Measurements from ENCODE around the gene CIC.

CIC gene

DNA sequence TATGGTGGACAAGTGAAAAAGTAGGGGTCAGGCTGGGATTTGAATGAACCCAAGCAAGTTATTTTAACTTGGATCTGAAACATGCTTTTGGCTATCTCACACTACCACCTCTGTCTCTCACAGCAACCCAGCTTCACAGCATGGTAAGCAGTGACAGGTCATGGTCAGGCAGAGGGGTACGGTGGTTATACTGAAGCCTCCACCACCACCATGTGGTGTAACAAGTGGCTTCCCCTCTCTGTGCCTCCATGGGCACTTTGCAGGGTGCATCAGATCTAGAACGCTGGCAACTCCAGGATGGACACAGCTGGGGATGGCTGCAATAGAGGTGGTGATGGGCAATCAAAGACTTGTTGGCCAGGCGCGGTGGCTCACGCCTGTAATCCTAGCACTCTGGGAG is 43.3 kb downstream of the CIC start:
- Mint-ChIP-seq H3K9me3 (peaks cover 4% of the 10 kb centered on the region), H3K36me3 (ENCODE audit: low read depth) (no peaks in the 10 kb centered on the region), H3K4me1 (peaks cover 21% of the 10 kb centered on the region), H3K4me3 (peak overlapping the region; percentile 81), H3K27ac (no peak overlapping the region), H3K27me3 (ENCODE audit: low read depth, poor library complexity) (peaks cover 62% of the 10 kb centered on the region)
- TF ChIP-seq, protein P1, sequence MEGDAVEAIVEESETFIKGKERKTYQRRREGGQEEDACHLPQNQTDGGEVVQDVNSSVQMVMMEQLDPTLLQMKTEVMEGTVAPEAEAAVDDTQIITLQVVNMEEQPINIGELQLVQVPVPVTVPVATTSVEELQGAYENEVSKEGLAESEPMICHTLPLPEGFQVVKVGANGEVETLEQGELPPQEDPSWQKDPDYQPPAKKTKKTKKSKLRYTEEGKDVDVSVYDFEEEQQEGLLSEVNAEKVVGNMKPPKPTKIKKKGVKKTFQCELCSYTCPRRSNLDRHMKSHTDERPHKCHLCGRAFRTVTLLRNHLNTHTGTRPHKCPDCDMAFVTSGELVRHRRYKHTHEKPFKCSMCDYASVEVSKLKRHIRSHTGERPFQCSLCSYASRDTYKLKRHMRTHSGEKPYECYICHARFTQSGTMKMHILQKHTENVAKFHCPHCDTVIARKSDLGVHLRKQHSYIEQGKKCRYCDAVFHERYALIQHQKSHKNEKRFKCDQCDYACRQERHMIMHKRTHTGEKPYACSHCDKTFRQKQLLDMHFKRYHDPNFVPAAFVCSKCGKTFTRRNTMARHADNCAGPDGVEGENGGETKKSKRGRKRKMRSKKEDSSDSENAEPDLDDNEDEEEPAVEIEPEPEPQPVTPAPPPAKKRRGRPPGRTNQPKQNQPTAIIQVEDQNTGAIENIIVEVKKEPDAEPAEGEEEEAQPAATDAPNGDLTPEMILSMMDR (IDR thresholded peaks at IDR 0.05): no peak
- no peak for DNase-seq

DNA sequence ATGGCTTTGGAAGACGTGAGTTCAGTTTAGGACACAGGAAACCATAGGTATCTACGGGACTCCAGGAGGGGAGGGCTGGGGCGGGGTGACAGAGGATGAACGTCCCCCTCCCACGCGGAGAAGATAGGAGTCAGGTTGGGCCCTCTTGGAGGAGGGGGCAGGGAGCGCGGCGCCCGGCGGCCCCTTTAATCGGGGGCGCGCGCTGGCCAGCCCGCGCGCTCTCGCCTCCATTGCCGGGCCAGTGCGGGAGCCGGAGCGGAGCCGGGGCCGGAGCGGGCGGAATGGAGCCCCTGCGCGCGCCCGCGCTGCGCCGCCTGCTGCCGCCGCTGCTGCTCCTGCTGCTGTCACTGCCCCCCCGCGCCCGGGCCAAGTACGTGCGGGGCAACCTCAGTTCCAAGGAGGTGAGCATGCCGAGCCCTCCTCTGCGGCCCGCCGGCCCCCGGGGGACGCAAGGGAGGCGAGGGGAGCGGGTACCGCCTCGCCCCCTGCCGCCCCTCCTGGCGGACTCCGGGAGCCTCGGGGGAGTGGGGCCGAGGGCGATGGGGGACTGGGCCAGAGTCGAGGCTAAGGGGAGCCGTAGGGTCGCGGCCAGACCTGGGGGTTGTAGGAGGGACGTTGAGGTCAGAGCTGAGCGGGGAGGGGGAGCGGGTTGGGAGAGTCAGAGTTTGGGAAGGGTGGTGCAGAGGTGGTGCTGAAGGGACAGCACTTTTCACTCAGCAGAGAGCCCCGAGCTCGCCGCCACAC is 44.2 kb downstream of the CIC start, which contains the start of gene TMEM145:
TSS of gene TMEM145 (plus strand) at position 214 of the 744 bp plus-strand sequence. CDS start at position 282, 68 bp downstream.
- Mint-ChIP-seq H3K4me3 (peak within 1 kb of the TSS; percentile 81), H3K9me3 (no peaks in the 10 kb centered on the region), H3K36me3 (ENCODE audit: low read depth) (no peaks in the 10 kb centered on the region), H3K27ac (no peak within 1 kb of the TSS), H3K27me3 (ENCODE audit: low read depth, poor library complexity) (peaks cover 68% of the 10 kb centered on the region), H3K4me1 (peaks cover 23% of the 10 kb centered on the region)
- peak; percentile 79 for DNase-seq
- TF ChIP-seq, protein P1 (IDR thresholded peaks at IDR 0.05): no peak

DNA sequence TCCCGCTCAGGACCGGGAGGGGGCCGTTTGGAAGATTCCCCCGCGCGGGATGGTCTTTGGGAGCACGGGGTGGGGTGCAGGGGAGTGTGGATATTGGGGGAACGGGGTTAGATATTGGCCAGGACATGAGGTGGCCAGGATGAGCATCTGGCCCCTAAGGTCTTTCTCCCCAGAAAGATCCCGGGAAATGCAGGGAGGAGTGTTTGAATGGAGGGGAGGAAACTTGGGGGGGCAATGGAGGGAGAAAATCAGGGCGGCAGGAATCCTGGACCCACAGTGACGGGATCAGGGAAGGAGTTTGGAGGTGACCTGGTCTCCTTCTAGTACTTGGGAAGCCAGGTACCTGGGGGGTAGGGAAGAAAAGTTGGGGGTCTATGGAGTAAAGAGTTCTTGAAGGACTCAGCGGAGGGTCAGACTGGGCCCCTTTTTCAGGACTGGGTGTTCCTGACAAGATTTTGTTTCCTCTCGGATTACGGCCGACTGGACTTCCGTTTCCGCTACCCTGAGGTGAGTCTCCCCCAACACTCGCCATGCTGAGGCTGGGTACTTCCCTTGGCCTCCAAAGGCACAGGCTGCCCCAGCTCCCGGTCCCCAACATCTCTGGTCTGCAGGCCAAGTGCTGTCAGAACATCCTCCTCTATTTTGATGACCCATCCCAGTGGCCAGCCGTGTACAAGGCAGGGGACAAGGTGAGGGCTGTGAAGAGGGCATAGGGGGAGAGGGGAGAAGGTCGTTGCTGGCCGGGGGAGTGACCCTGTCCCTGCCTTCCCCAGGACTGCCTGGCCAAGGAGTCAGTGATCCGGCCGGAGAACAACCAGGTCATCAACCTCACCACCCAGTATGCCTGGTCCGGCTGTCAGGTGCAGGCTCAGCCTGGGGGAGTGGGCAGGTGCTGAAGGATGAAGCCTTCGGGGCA is 45.0 kb downstream of the CIC start:
- TF ChIP-seq, protein P1 (IDR thresholded peaks at IDR 0.05): no peak
- H3K27ac Mint-ChIP-seq: no peak overlapping the region
- H3K36me3 Mint-ChIP-seq (ENCODE audit: low read depth): no peaks in the 10 kb centered on the region
- H3K4me1 Mint-ChIP-seq: peaks cover 23% of the 10 kb centered on the region
- H3K4me3 Mint-ChIP-seq: peak overlapping the region; percentile 77
- DNase-seq: no peak
- peaks cover 75% of the 10 kb centered on the region for H3K27me3 Mint-ChIP-seq (ENCODE audit: low read depth, poor library complexity)
- H3K9me3 Mint-ChIP-seq: no peaks in the 10 kb centered on the region

DNA sequence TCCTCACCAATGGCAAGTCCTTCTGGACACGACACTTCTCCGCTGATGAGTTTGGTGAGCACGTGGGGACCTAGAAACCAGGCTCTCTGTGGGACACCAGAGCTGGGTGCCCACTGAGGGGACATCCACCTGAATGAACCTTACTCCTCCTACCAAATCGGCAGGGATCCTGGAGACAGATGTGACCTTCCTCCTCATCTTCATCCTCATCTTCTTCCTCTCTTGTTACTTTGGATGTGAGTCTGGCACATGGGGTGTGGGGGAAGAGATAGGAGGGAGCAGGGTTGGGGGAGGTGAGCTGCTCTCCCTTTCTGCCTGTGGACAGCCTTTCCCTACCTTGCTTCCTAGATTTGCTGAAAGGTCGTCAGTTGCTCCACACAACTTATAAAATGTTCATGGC is 46.0 kb downstream of the CIC start:
- DNase-seq: no peak
- Mint-ChIP-seq H3K4me3 (peak overlapping the region; percentile 57), H3K27me3 (ENCODE audit: low read depth, poor library complexity) (peaks cover 84% of the 10 kb centered on the region), H3K36me3 (ENCODE audit: low read depth) (no peaks in the 10 kb centered on the region), H3K4me1 (peaks cover 23% of the 10 kb centered on the region), H3K9me3 (no peaks in the 10 kb centered on the region), H3K27ac (no peak overlapping the region)
- TF ChIP-seq, protein P1 (IDR thresholded peaks at IDR 0.05): no peak

DNA sequence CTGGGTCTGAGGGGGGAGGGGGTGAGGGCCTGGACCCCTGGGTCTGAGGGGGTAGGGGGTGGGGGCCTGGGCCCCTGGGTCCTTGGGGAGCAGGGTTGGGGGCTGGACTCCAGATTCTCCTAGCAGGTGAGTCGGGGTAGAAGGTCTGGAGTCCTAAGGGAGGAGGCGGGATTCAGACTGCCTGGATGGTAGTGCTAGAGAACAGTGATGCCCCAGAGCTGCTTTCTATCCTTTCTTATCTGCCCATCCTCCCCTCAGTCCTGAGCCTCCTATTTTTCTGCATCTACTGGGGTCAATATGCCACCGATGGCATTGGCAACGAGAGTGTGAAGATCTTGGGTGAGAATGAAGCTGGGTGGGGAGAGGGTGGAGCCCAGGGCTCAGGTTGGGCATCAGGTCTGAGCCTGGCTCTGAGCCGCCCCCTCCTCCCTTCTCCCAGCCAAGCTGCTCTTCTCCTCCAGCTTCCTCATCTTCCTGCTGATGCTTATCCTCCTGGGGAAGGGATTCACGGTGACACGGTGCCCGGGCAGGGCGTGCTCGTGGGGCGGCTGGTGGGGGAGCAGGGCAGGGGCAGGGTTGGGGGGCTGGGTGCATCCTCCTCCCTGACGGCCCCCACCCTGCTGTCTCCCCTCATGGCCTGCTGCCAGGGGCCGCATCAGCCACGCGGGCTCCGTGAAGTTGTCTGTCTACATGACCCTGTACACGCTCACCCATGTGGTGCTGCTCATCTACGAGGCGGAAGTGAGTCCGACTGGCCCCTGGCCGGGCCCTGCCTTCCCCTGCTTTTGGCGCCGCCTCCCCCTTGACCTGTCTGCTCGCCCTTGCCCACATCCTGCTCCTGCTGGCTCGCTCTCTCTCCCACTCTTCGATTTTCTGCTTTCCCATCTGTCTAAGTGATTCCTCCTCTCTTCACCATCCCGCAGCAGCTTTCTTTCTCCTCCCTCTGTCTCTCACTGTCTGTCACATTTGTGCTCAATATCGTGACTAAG is 47.5 kb downstream of the CIC start:
- no peak for DNase-seq
- Mint-ChIP-seq H3K36me3 (ENCODE audit: low read depth) (no peaks in the 10 kb centered on the region), H3K4me1 (peaks cover 23% of the 10 kb centered on the region), H3K27me3 (ENCODE audit: low read depth, poor library complexity) (peaks cover 88% of the 10 kb centered on the region), H3K9me3 (no peaks in the 10 kb centered on the region), H3K4me3 (no peak overlapping the region), H3K27ac (no peak overlapping the region)
- TF ChIP-seq, protein P1 (IDR thresholded peaks at IDR 0.05): no peak

Measured in nephron progenitor cell (in vitro differentiated cells).